ENCODE results near the gene CEND1. TPM values are rescaled to one million over a fixed set of nuclear protein-coding genes. Genes with fewer than 3 reads are reported as not detected.
A peak's percentile ranks its signal among the peaks of the same experiment; 100 is the strongest.

The CEND1 gene
- polyA plus RNA-seq, 1 donor from 2014 or later, result 0.99 TPM

DNA sequence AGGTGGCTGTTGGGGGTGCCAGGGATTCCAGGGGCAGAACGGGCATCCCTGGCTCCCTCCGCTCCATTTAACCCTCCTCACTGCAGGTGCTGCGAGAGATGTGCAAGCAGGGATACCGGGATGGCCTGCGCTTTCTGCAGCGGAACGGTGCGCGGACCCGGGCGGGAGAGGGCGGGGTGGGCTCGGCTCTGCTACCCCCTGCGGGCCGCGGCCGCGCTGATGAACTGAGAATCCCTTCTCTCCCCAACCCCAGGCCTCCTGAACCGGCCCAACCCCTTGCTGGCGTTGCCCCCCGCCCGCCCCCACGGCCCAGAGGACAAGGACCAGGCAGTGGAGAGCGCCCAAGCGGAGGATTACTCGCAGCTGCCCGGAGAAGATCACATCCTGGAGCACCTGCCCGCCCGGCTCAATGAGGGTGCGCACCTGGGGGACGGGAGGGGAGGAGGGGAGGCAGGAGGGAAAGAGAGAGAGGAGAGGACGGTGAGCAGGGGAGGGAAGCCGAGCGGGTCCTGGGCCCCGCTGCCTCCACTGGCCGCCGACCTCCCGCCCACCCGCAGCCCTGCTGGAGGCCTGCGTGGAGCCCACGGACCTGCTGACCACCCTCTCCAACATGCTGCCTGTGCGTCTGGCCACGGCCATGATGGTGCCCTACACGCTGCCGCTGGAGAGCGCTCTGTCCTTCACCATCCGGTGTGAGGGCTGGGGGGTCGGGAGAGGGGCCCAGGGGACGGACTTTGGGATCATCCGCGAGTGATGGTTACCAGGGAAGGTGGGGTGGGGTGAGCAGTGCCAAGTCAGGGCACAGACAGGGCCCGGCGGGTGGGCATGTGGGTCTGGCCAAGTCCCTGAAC lies 33.8 kb upstream of the CEND1 start:
- H3K9me3 Mint-ChIP-seq, result no peaks in the 10 kb centered on the region
- peaks cover 13 to 18% (median 16%) of the 10 kb centered on the region in 3 donors for H3K4me1 Mint-ChIP-seq
- peaks cover 3% of the 10 kb centered on the region for H3K36me3 Mint-ChIP-seq
- H3K27me3 Mint-ChIP-seq, result peaks cover 1% of the 10 kb centered on the region
- H3K27ac Mint-ChIP-seq, result peak overlapping the region in 1 of 3 donors; percentile 45
- H3K4me3 Mint-ChIP-seq, result no peak overlapping the region

DNA sequence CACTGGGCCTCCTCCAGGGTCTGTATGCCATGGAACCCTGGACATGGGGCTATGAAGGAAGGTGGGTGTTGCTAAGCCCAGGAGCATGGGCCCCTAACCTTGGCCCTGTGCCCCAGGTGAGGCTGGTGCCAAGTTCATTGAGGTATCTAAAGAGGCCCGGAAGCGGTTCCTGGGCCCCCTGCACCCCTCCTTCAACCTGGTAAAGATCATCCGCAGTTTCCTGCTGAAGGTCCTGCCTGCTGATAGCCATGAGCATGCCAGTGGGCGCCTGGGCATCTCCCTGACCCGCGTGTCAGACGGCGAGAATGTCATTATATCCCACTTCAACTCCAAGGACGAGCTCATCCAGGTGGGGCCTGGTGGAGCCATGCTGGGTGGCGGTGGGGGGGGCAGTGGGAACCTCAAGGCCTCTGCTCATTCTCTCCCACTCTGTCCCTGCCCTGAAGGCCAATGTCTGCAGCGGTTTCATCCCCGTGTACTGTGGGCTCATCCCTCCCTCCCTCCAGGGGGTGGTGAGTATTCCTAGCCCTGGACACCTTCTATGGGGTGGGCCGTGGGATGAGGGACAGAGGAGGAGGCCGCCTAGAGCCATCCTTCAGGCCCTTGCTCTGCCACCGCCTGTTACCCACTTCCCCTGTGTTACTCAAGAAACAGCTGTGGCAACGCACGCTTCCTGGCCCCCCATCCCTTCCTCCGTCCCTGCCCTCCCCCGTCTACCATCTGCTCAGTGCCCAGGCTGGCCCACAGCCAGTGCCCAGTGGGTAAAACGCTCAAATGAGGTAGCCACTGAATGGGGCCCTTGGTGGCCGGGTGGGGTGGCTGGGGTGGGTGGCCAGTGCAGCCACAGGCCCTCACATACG lies 31.9 kb upstream of the CEND1 start:
- Mint-ChIP-seq H3K36me3 (peaks cover 1% of the 10 kb centered on the region), H3K9me3 (no peaks in the 10 kb centered on the region), H3K27me3 (no peaks in the 10 kb centered on the region), H3K4me1 (peaks cover 5 to 11% (median 10%) of the 10 kb centered on the region in 3 donors), H3K4me3 (peak overlapping the region in 3 of 4 donors; percentile 9 to 100 (median 17)), H3K27ac (peak overlapping the region in 1 of 3 donors; percentile 67)

DNA sequence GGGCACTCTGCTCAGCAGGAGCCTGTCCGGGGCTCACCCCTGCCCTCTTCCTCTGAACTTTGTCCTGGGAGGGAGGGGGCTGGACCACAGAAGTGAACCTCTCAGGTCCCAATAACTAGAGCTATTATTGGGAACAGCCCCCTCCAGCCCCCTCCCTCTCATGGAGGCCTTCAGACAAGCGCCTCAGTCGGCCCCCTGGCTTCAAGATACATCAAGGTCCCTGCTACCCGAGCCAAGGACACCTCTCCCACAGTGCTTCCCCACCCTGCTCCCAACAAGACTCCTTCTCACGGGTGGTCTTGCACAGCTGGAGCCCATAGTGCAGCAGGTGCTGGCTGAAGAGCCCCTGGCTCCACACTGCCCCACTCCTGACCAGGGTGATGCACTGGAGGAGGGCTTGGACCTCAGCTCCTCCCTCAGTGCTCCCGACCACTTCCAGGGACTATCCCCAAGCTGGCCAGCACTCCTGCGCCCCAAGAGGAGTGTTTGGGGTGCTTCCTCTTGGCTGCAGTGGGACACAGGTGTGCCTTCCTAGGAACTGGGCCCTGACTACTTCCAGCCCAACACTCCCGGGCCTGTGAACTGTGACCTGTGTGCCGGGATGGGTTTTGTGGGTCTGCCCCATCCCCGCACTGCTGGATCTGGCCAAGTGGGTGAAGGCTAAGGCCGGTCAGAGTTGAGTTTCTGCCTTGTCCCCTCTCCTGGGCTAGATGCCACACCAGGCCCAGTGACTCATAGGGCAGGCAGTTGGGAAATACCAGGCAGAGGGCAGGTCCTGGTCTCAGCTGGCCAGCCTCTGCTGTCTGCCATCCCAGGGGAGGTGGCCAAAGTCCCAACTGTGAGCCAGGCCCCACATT lies 31.0 kb upstream of the CEND1 start:
- peak overlapping the region; percentile 85 to 100 (median 92) for H3K4me3 Mint-ChIP-seq

DNA sequence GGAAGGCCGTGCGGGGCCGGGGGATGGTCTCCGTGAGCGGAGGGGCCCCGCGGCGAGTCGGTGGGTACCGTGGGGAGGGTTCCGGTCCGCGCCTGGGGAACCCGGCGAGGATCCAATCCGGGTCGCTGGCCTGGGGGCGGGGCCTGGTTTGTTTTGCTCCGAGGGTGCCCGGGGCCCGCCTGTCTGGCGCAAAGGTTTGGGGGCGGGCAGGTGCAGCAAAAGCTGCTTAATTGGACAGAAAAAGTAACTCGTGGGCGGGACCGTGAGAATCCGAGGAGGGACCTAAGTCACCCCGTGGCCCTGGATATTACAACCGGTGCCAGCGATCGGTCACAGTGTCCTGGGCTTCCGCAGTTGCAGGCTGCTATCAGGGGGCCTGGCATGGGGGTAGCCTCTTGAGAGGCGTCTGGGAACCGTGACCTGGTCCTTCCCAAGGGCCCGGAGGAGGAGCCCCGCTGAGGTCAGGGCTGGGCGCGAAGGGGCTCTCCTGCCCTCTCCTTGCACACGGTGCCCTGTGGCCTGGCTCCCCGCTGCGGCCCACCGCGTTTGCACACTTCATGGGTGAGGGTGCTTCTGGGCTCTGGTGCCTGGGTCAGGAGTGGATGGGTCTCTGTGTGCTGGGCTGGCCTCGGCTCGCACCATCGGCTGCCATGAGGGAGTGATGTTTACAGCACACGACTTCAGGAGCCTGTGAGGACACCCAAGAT lies 30.2 kb upstream of the CEND1 start:
- no peaks in the 10 kb centered on the region for H3K27me3 Mint-ChIP-seq
- no peaks in the 10 kb centered on the region for H3K9me3 Mint-ChIP-seq
- peak overlapping the region; percentile 85 to 100 (median 92) for H3K4me3 Mint-ChIP-seq
- peaks cover 1% of the 10 kb centered on the region for H3K36me3 Mint-ChIP-seq
- H3K27ac Mint-ChIP-seq, result peak overlapping the region in 2 of 3 donors; percentile 81 to 99
- peaks cover 5 to 9% (median 7%) of the 10 kb centered on the region in 3 donors for H3K4me1 Mint-ChIP-seq

More for the DNA sequence above, 31.0 kb upstream of the CEND1 start:
- peaks cover 1% of the 10 kb centered on the region for H3K36me3 Mint-ChIP-seq
- H3K27ac Mint-ChIP-seq, result peak overlapping the region in 1 of 3 donors; percentile 99
- no peaks in the 10 kb centered on the region for H3K9me3 Mint-ChIP-seq
- peaks cover 5 to 9% (median 7%) of the 10 kb centered on the region in 3 donors for H3K4me1 Mint-ChIP-seq
- H3K27me3 Mint-ChIP-seq, result no peaks in the 10 kb centered on the region

DNA sequence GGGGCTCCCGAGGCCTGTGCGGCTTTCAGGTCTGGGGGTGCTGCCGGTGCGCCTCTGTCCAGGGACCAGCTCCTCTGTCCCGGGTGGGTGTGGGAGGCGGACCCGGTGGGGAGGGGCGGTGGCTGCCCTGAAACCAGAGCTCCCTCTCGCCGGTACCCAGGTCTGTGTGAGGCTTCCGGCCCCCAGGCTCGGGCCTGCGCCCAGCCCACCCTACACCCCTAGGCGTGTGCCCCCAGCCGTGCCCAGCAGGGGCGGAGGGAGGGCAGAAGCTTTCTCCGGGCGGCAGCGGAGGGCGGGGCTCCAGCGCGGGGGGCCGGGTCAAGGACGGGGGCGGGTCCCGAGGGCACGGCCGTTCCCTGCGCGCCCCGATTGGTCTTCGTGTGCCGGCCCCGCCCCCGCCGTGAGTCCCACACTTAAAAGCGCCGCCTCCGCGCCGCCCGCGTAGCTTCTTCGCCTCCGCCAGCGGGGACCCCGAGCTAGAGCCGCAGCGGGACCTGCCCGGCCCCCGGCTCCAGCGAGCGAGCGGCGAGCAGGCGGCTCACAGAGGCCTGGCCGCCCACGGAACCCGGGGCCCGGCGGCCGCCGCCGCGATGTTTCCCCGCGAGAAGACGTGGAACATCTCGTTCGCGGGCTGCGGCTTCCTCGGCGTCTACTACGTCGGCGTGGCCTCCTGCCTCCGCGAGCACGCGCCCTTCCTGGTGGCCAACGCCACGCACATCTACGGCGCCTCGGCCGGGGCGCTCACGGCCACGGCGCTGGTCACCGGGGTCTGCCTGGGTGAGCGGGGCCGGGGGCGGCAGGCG lies 29.4 kb upstream of the CEND1 start:
- Mint-ChIP-seq H3K27me3 (no peaks in the 10 kb centered on the region), H3K4me3 (peak overlapping the region; percentile 85 to 100 (median 92)), H3K36me3 (peaks cover 1% of the 10 kb centered on the region), H3K27ac (peak overlapping the region in 2 of 3 donors; percentile 81 to 99), H3K9me3 (no peaks in the 10 kb centered on the region), H3K4me1 (peaks cover 5 to 9% (median 7%) of the 10 kb centered on the region in 3 donors)

DNA sequence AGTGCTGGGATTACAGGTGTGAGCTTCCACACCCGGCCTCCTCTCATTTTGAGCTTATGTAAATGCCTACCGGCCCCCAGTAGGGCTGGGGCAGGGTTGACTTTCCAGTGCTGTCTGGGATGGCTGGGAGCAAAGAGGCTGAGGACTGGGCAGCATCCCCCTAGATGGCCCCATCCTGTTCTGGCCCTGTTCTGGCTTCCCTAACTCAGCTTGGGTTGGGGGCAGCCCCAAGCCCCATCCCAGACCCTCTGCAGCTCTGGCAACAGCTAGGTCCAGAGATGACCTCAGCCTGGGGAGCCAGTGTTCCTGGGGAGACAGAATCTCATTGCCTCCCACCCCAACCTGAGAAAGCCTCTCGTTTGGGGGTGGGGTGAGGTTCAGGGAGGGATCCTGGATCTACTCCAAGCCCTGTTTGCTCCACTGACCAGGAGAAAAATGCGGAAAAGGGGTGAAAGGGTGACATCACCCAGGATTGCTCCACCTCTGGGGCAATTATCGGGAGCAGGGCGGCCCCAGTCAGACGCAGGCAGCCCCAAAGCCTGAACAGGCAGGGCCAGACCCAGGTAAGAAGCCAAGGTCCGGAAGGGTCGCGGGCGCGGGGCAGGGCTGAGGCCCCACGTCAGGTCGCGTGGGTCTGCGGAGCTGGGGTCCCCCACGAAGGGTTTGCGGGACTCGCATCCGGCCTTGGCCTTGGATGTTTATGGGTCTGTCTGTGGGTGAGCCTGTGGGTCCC lies 28.7 kb upstream of the CEND1 start, which contains the start of gene PNPLA2:
Gene PNPLA2 (plus strand): TSS at position 519 of the 733 bp plus-strand sequence. CDS start 805 bp downstream, outside the sequence.
- Mint-ChIP-seq H3K4me3 (peak within 1 kb of the TSS; percentile 85 to 100 (median 92)), H3K27me3 (no peaks in the 10 kb centered on the region)

DNA sequence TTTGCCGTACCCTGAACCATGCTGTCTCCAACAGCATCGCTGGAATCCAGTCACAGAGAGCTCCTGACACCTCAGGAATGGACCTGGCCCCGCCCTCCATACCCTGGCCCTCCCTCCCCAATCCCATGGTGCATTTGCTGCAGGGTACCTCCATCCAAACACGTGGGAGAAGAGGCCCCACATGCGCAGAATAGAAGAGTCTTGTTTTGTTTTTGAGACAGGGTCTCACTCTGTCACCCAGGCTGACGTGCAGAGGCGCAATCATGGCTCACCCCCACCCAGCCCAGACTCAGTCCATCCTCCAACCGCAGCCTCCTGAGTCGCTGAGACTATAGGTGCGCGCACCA lies 26.5 kb upstream of the CEND1 start:
- Mint-ChIP-seq H3K36me3 (no peaks in the 10 kb centered on the region), H3K9me3 (no peaks in the 10 kb centered on the region), H3K27me3 (no peaks in the 10 kb centered on the region), H3K4me1 (peaks cover 6 to 12% (median 7%) of the 10 kb centered on the region in 3 donors), H3K27ac (peak overlapping the region in 1 of 3 donors; percentile 46), H3K4me3 (no peak overlapping the region)

More for the DNA sequence above, 28.7 kb upstream of the CEND1 start, which contains the start of gene PNPLA2:
- H3K4me1 Mint-ChIP-seq, result peaks cover 5 to 9% (median 7%) of the 10 kb centered on the region in 3 donors
- peak within 1 kb of the TSS; percentile 62 to 99 (median 81) for H3K27ac Mint-ChIP-seq
- H3K36me3 Mint-ChIP-seq, result peaks cover 1% of the 10 kb centered on the region
- H3K9me3 Mint-ChIP-seq, result no peaks in the 10 kb centered on the region

DNA sequence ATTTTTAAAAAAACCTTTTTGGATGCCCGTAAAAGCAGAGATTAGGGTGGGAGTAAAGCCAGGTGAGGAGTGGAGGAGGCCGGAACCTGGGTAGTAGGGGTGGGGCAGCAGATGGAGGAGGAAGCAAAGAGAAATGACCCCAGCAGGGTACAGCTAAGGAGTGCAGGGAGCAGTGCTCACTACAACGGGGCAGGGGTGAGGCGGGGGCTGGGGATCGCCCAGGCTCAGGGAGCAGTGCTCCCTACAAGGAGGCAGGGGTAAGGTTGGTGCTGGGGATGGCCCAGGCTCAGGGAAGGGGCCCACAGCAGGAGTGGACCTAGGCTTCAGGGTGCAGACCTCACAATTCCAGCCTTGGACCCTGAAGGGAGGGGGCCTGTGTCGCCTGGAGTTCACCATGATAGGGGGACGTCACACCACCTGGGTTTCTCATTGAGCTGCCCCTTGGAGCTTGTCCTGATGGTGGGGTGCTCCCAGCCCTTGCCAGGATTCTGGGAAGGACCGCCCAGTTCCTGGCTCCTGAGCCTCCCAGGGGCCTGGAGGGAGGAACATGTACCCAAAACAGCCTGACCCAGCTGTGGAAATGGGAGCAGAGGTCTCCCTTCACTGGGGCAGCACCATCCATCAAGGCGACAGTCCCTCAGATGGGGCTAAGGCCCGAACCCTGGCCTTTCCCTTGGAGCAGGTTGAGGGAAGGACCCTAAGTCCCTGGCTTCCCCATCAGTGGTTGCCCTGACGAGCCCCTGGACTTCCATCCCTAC lies 26.0 kb upstream of the CEND1 start:
- peaks cover 8 to 13% (median 12%) of the 10 kb centered on the region in 3 donors for H3K4me1 Mint-ChIP-seq
- H3K4me3 Mint-ChIP-seq, result no peak overlapping the region
- H3K27ac Mint-ChIP-seq, result no peak overlapping the region

DNA sequence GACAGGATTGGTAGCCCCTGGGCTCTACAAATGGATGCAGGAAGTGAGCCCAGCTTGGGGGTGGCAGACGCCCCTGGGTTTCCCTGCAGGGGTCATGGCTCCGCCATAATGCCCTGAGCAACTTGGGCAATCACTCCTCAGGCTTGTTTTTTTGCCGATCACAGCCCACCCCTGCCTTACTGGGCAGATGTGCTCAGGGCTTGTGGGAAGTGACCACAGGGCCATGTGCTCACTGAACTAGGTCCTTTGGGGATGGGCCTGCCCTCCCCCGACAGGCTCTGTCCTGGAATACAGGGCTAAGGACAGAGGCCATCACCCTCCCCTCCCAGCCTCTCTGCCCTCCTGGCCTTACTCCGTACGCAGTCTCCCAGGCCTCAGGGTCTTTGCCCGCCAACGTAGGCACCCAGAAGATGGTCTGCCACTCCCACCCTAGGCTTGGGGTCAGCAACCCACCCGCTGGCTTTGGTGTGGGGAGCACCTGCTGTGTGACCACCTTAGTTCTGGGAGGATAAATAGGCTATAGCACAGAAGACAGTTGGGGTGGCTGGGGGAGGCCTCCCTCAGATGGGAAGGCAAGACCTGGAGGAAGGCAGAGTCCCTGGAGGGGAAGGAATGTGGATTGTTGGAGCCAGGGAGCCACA lies 23.7 kb upstream of the CEND1 start:
- H3K4me1 Mint-ChIP-seq, result peaks cover 13 to 15% (median 14%) of the 10 kb centered on the region in 3 donors
- H3K27me3 Mint-ChIP-seq, result no peaks in the 10 kb centered on the region

More for the DNA sequence above, 26.0 kb upstream of the CEND1 start:
- Mint-ChIP-seq H3K27me3 (no peaks in the 10 kb centered on the region), H3K9me3 (no peaks in the 10 kb centered on the region), H3K36me3 (no peaks in the 10 kb centered on the region)

DNA sequence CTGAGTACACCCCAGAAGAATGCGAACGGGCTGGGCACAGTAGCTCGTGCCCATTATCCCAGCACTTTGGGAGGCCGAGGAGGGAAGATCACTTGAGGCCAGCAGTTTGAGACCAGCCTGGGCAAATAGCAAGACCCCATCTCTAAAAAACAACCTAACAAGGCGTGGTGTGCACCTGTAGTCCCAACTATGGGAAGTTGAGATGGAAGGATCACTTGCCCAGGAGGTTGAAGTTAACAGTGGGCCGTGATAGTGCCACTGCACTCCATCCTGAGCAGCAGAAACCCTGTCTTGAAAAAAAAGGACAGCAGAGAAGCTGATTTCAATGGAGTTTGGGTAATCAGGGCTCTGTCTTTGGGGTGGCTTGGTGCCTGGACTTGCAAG lies 23.2 kb upstream of the CEND1 start:
- Mint-ChIP-seq H3K4me1 (peaks cover 13 to 17% (median 14%) of the 10 kb centered on the region in 3 donors), H3K27me3 (no peaks in the 10 kb centered on the region), H3K27ac (peak overlapping the region in 1 of 3 donors; percentile 98)

More for the DNA sequence above, 23.7 kb upstream of the CEND1 start:
- Mint-ChIP-seq H3K36me3 (no peaks in the 10 kb centered on the region), H3K9me3 (no peaks in the 10 kb centered on the region), H3K27ac (peak overlapping the region in 1 of 3 donors; percentile 98), H3K4me3 (peak overlapping the region in 2 of 4 donors; percentile 32 to 96)

DNA sequence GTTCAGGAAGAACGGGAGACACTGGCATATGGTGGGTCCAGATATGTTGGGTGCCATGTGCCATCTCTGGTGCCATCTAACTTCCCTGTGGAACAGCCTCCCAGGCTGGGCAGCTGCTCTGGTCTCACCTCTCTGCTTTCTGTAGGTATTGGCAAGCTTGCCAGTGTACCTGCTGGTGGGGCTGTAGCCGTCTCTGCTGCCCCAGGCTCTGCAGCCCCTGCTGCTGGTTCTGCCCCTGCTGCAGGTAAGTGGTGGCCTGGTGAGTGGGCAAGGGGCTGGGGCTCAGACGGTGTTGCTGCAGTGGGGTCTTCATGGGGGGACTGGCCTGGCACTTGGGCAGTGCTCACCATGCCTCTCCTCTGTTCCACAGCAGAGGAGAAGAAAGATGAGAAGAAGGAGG lies 22.5 kb upstream of the CEND1 start:
- no peaks in the 10 kb centered on the region for H3K27me3 Mint-ChIP-seq
- H3K27ac Mint-ChIP-seq, result peak overlapping the region in 2 of 3 donors; percentile 59 to 98
- H3K4me3 Mint-ChIP-seq, result peak overlapping the region in 2 of 4 donors; percentile 96 to 98
- no peaks in the 10 kb centered on the region for H3K9me3 Mint-ChIP-seq
- H3K4me1 Mint-ChIP-seq, result peaks cover 14 to 22% (median 16%) of the 10 kb centered on the region in 3 donors
- no peaks in the 10 kb centered on the region for H3K36me3 Mint-ChIP-seq

More for the DNA sequence above, 23.2 kb upstream of the CEND1 start:
- Mint-ChIP-seq H3K4me3 (peak overlapping the region in 1 of 4 donors; percentile 96), H3K36me3 (no peaks in the 10 kb centered on the region), H3K9me3 (no peaks in the 10 kb centered on the region)
